Measurements from ENCODE around the gene SRL. TPM values are rescaled to one million over a fixed set of nuclear protein-coding genes. Genes with fewer than 3 reads are reported as not detected.
A peak's percentile ranks its signal among the peaks of the same experiment; 100 is the strongest.

The SRL gene
- total and polyA plus RNA-seq, 2 experiments from 2014 or later, result not detected

DNA sequence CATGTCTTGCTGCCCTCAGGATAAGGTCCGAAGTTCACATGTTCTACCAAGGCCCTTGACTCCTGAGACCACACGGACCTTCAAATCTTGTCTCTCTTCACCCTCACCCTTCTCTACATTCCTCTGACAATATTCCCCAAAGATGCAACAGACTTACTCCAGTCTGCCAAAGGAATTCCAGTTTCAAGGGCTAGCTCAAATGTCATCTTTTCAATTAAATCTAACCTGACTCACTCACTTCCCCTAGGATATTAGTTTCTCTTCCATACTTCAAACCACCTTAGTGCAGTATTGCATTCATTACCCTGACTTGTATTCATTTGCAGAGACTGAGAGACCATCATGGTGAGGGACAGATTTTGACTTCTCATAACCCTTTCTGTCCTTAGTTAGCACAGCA lies 66.0 kb downstream of the SRL start:
- H3K79me2 ChIP-seq (replicated peaks; ENCODE audit: insufficient read depth), result no peaks in the 10 kb centered on the region
- no peak overlapping the region for H3K4me3 Mint-ChIP-seq
- TF ChIP-seq STAT1 (IDR thresholded peaks at IDR 0.05; ENCODE audit: unreplicated experiment), result no peak
- TF ChIP-seq EZH2phosphoT487 (IDR thresholded peaks at IDR 0.05; ENCODE audit: unreplicated experiment), result no peak
- no peak for TF ChIP-seq ZNF114 (CRISPR knock-in tag; IDR thresholded peaks at IDR 0.05)
- no peak for TF ChIP-seq POLR2AphosphoS5 (IDR thresholded peaks at IDR 0.05; ENCODE audit: low read depth)
- no peak for TF ChIP-seq JUNB (IDR thresholded peaks at IDR 0.05; ENCODE audit: unreplicated experiment)
- no peaks in the 10 kb centered on the region for H3K36me3 ChIP-seq (ENCODE audit: insufficient read depth)
- H3F3A ChIP-seq (replicated peaks; ENCODE audit: low read depth), result no peaks in the 10 kb centered on the region
- H2AFZ ChIP-seq, result no peak overlapping the region
- no peaks in the 10 kb centered on the region for H4K20me1 ChIP-seq (replicated peaks; ENCODE audit: insufficient read depth)
- no peak overlapping the region for H3K4me3 ChIP-seq
- no peaks in the 10 kb centered on the region for H3K4me1 ChIP-seq (ENCODE audit: insufficient read depth)
- H3K27me3 Mint-ChIP-seq (ENCODE audit: insufficient read depth, low read depth, poor library complexity), result peaks cover 4% of the 10 kb centered on the region
- H3K4me2 ChIP-seq, result no peak overlapping the region
- no peaks in the 10 kb centered on the region for H3K9me2 ChIP-seq (ENCODE audit: insufficient read depth)
- no peaks in the 10 kb centered on the region; the same call in 2 of the 3 replicates for H3K4me1 Mint-ChIP-seq
- no peaks in the 10 kb centered on the region for H3K36me3 Mint-ChIP-seq (ENCODE audit: low read depth)
- H3K27me3 ChIP-seq (ENCODE audit: insufficient read depth), result no peaks in the 10 kb centered on the region
- DNase-seq (ENCODE audit: low spot score) (no peak), ATAC-seq (no peak)
- H3K9me3 Mint-ChIP-seq, result no peaks in the 10 kb centered on the region
- H3K27ac Mint-ChIP-seq, result no peak overlapping the region
- H3K27ac ChIP-seq (ENCODE audit: low read depth), result no peak overlapping the region

- H3K27me3 ChIP-seq (ENCODE audit: insufficient read depth), result no peaks in the 10 kb centered on the region
- Mint-ChIP-seq H3K36me3 (ENCODE audit: low read depth) (no peaks in the 10 kb centered on the region), H3K27ac (no peak overlapping the region), H3K4me1 (no peaks in the 10 kb centered on the region), H3K27me3 (ENCODE audit: insufficient read depth, low read depth, poor library complexity) (peaks cover 9% of the 10 kb centered on the region), H3K9me3 (no peaks in the 10 kb centered on the region), H3K4me3 (no peak overlapping the region)
- no peak for DNase-seq (ENCODE audit: low spot score)
- H4K20me1 ChIP-seq (replicated peaks; ENCODE audit: insufficient read depth), result no peaks in the 10 kb centered on the region
- no peak overlapping the region for H3K4me3 ChIP-seq
- no peak overlapping the region for H2AFZ ChIP-seq
- H3K4me1 ChIP-seq (ENCODE audit: insufficient read depth), result no peaks in the 10 kb centered on the region
- H3K79me2 ChIP-seq (replicated peaks; ENCODE audit: insufficient read depth), result no peaks in the 10 kb centered on the region
- no peaks in the 10 kb centered on the region for H3K36me3 ChIP-seq (ENCODE audit: insufficient read depth)
- H3K4me2 ChIP-seq, result no peak overlapping the region
- no peaks in the 10 kb centered on the region for H3F3A ChIP-seq (replicated peaks; ENCODE audit: low read depth)
- H3K27ac ChIP-seq (ENCODE audit: low read depth), result no peak overlapping the region
- TF ChIP-seq JUNB (IDR thresholded peaks at IDR 0.05; ENCODE audit: unreplicated experiment) (no peak), STAT1 (IDR thresholded peaks at IDR 0.05; ENCODE audit: unreplicated experiment) (no peak), EZH2phosphoT487 (IDR thresholded peaks at IDR 0.05; ENCODE audit: unreplicated experiment) (no peak)
- TF ChIP-seq, protein P1, sequence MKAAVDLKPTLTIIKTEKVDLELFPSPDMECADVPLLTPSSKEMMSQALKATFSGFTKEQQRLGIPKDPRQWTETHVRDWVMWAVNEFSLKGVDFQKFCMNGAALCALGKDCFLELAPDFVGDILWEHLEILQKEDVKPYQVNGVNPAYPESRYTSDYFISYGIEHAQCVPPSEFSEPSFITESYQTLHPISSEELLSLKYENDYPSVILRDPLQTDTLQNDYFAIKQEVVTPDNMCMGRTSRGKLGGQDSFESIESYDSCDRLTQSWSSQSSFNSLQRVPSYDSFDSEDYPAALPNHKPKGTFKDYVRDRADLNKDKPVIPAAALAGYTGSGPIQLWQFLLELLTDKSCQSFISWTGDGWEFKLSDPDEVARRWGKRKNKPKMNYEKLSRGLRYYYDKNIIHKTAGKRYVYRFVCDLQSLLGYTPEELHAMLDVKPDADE (IDR thresholded peaks at IDR 0.05), result no peak
- ATAC-seq, result no peak
- H3K9me2 ChIP-seq (ENCODE audit: insufficient read depth), result no peaks in the 10 kb centered on the region
Measured at GRCh38 chr16:4172070-4172469, 69.8 kb downstream of the SRL start.

- Histone ChIP-seq H3K27ac (ENCODE audit: low read depth) (no peak overlapping the region), H3K9me2 (ENCODE audit: insufficient read depth) (no peaks in the 10 kb centered on the region), H3F3A (replicated peaks; ENCODE audit: low read depth) (no peaks in the 10 kb centered on the region), H3K4me2 (no peak overlapping the region), H4K20me1 (replicated peaks; ENCODE audit: insufficient read depth) (no peaks in the 10 kb centered on the region), H2AFZ (0 out of 2 replicates have a peak overlapping the region, but pooled peaks have one; percentile 28), H3K36me3 (ENCODE audit: insufficient read depth) (no peaks in the 10 kb centered on the region), H3K4me3 (no peak overlapping the region), H3K79me2 (replicated peaks; ENCODE audit: insufficient read depth) (no peaks in the 10 kb centered on the region), H3K27me3 (ENCODE audit: insufficient read depth) (no peaks in the 10 kb centered on the region), H3K4me1 (ENCODE audit: insufficient read depth) (no peaks in the 10 kb centered on the region)
- H3K27me3 Mint-ChIP-seq (ENCODE audit: insufficient read depth, low read depth, poor library complexity), result peaks cover 9% of the 10 kb centered on the region
- H3K36me3 Mint-ChIP-seq (ENCODE audit: low read depth), result no peaks in the 10 kb centered on the region
- ATAC-seq (no peak), DNase-seq (ENCODE audit: low spot score) (no peak)
- no peak overlapping the region for H3K27ac Mint-ChIP-seq
- no peaks in the 10 kb centered on the region for H3K4me1 Mint-ChIP-seq
- no peak overlapping the region for H3K4me3 Mint-ChIP-seq
- no peak for TF ChIP-seq EZH2 (IDR thresholded peaks at IDR 0.05; ENCODE audit: low read depth, unreplicated experiment)
- TF ChIP-seq JUNB (IDR thresholded peaks at IDR 0.05; ENCODE audit: unreplicated experiment), result no peak
- TF ChIP-seq REST (IDR thresholded peaks at IDR 0.05; ENCODE audit: unreplicated experiment), result no peak
- TF ChIP-seq CREB1 (CRISPR knock-in tag; IDR thresholded peaks at IDR 0.05; ENCODE audit: low read depth), result no peak
- TF ChIP-seq, protein P2, sequence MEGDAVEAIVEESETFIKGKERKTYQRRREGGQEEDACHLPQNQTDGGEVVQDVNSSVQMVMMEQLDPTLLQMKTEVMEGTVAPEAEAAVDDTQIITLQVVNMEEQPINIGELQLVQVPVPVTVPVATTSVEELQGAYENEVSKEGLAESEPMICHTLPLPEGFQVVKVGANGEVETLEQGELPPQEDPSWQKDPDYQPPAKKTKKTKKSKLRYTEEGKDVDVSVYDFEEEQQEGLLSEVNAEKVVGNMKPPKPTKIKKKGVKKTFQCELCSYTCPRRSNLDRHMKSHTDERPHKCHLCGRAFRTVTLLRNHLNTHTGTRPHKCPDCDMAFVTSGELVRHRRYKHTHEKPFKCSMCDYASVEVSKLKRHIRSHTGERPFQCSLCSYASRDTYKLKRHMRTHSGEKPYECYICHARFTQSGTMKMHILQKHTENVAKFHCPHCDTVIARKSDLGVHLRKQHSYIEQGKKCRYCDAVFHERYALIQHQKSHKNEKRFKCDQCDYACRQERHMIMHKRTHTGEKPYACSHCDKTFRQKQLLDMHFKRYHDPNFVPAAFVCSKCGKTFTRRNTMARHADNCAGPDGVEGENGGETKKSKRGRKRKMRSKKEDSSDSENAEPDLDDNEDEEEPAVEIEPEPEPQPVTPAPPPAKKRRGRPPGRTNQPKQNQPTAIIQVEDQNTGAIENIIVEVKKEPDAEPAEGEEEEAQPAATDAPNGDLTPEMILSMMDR (conservative IDR thresholded peaks at IDR 0.05; ENCODE audit: low read depth in 2 of 2), result no peak
- no peaks in the 10 kb centered on the region for H3K9me3 Mint-ChIP-seq
Measured at GRCh38 chr16:4169415-4169814, 72.5 kb downstream of the SRL start.

All from GM23338 (cell line).